H1 (cell line): Measurements from ENCODE around the gene TRMT2B. TPM values are rescaled to one million over a fixed set of nuclear protein-coding genes. Genes with fewer than 3 reads are reported as not detected.

Source experiments
- ASH2L ChIP-seq: fragments of 200-600, 300-600 bp; sonication (generic); IDR thresholded peaks from one replicate; pipeline ENCODE4 v1.7.1; 2017; ENCODE audit warnings: low read length
- CEBPB ChIP-seq: IDR thresholded peaks from 2 replicates; pipeline ENCODE4 v1.6.1; 2012; ENCODE audit warnings: low read depth, low read length
- CHD7 ChIP-seq: fragments of 300-600 bp; sonication (generic); IDR thresholded peaks from 2 replicates; pipeline ENCODE4 v1.7.1; 2012; ENCODE audit warnings: low read length, moderate library complexity, mild to moderate bottlenecking, inconsistent platforms; ENCODE audit not compliant: insufficient replicate concordance
- CREB1 ChIP-seq: IDR thresholded peaks from 2 replicates; pipeline ENCODE4 v1.6.1; 2012; ENCODE audit warnings: inconsistent platforms
- EZH2 ChIP-seq: fragments of 200-600 bp; sonication (generic); IDR thresholded peaks from 2 replicates; pipeline ENCODE4 v1.7.1; 2012; ENCODE audit warnings: low read depth, mild to moderate bottlenecking, moderate library complexity, low read length, inconsistent platforms; ENCODE audit not compliant: severe bottlenecking
- RFX5 ChIP-seq: IDR thresholded peaks from 2 replicates; pipeline ENCODE4 v1.6.1; 2011; ENCODE audit warnings: low read depth, low read length, improper control_type of control experiment, borderline replicate concordance
- TCF12 ChIP-seq: IDR thresholded peaks from 2 replicates; pipeline ENCODE4 v1.6.1; 2011; ENCODE audit warnings: low read depth, mild to moderate bottlenecking, low read length
- polyA plus RNA-seq, 7 experiments: library from polyadenylated mRNA; depleted of rRNA in 3 of 7; stranded (reverse) in 5 of 7; unstranded in 2 of 7; fragments of >200 nt in 5 of 7; fragments of 200-250 nt in 2 of 7; gene quantifications; 1 replicate in 5 of 7; 2 replicates in 1 of 7; 4 replicates in 1 of 7; pipeline versions ENCODE4 v1.2.1 to v1.2.3, GENCODE V29; 2011 to 2013; ENCODE audit warnings: missing spikeins in 2 of 7, mixed read lengths in 2 of 7
- total RNA-seq: library from RNA; stranded (reverse); fragmentation: NEBNext Ultra II Directional; extraction: Animal tissue kit (Norgen Biotek cat#: 25700); gene quantifications from 2 replicates; pipeline ENCODE4 v1.2.1, GENCODE V29; 2021
- TF ChIP-seq, protein P1 (sequence below): IDR thresholded peaks from 2 replicates; pipeline ENCODE4 v1.6.1; 2012; ENCODE audit warnings: low read length, inconsistent platforms

TRMT2B gene
- total and polyA plus RNA-seq, 2 of the 8 experiments (the other 6 are each of a cell fraction or from before 2014, with no cell fraction given), result 12.1 to 12.4 TPM

DNA sequence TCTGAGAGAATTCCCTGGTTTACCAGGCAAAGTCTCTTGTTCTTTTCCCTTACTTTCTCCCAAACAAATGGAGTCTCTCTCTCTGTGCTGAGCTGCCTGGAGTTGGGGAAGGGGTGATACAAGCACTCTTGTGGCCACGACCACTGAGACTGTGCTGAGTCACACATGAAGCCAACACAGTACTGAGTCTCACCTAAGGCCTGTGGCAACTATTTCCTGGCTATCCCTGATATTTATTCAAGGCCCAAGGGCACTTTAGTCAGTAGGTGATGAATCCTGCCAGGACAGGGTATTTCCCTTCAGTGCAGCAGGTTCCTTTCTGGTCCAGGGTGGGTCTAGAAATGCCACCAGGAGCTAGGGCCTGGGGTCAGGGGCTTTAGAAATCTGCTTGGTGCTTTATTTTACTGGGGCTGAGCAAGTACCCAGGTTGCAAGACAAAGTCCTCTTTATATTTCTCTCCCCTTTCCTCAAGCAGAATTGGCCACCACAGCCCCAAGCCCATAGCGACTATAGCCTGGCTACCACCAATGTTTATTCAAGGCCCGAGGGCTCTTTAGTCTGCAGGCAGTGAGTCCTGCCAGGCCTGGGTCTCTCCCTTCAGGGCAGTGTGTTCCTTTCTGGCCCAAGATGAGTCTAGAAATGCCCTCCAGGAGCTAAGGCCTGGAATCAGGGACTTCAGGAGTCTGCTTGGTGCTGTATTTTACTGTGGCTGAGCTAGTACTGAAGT lies 71.9 kb downstream of the TRMT2B start (continued):
- TF ChIP-seq CHD7 (no peak), CEBPB (no peak), RFX5 (no peak), TCF12 (no peak), ASH2L (no peak), EZH2 (no peak), CREB1 (no peak)
- TF ChIP-seq, protein P1, sequence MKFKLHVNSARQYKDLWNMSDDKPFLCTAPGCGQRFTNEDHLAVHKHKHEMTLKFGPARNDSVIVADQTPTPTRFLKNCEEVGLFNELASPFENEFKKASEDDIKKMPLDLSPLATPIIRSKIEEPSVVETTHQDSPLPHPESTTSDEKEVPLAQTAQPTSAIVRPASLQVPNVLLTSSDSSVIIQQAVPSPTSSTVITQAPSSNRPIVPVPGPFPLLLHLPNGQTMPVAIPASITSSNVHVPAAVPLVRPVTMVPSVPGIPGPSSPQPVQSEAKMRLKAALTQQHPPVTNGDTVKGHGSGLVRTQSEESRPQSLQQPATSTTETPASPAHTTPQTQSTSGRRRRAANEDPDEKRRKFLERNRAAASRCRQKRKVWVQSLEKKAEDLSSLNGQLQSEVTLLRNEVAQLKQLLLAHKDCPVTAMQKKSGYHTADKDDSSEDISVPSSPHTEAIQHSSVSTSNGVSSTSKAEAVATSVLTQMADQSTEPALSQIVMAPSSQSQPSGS, result no peak
